HL-60 (cell line): ENCODE measurements around the gene HSD11B2.

Experiments
- DNase-seq, 2 experiments: peaks; one replicate each; pipeline ENCODE4 v3.0.0-alpha.2; 2010 to 2020; ENCODE audit warnings: low read depth in 1 of 2, low spot score in 1 of 2
- H3K27ac ChIP-seq: fragments of 250-450 bp; sonication (Bioruptor Pico); replicated peaks from 2 replicates; pipeline ENCODE4 v1.5.1; 2020; ENCODE audit warnings: mild to moderate bottlenecking, moderate library complexity
- H3K27me3 ChIP-seq: fragments of 250-450 bp; sonication (Bioruptor Pico); 2 replicates; pipeline ENCODE4 v1.5.1; 2021; ENCODE audit warnings: mild to moderate bottlenecking, moderate library complexity; ENCODE audit not compliant: insufficient read depth, poor library complexity, severe bottlenecking
- H3K4me3 ChIP-seq: replicated peaks from 2 replicates; pipeline ENCODE4 v1.5.1; 2011; ENCODE audit warnings: mild to moderate bottlenecking, control low read depth, low read length; ENCODE audit not compliant: insufficient read depth
- CTCF ChIP-seq: IDR thresholded peaks from one replicate; pipeline ENCODE4 v1.5.1; 2011; ENCODE audit warnings: low read length, control low read depth, inconsistent platforms; ENCODE audit not compliant: insufficient read depth
- GABPA ChIP-seq: IDR thresholded peaks from 2 replicates; pipeline ENCODE4 v1.6.1; 2012; ENCODE audit warnings: low read depth
- POLR2AphosphoS5 ChIP-seq: IDR thresholded peaks from 2 replicates; pipeline ENCODE4 v1.6.1; 2012; ENCODE audit warnings: low read depth
- REST ChIP-seq: IDR thresholded peaks from 2 replicates; pipeline ENCODE4 v1.6.1; 2012; ENCODE audit warnings: low read depth; ENCODE audit not compliant: insufficient replicate concordance
- SPI1 ChIP-seq: IDR thresholded peaks from 2 replicates; pipeline ENCODE4 v1.6.1; 2012; ENCODE audit warnings: low read depth, mild to moderate bottlenecking, borderline replicate concordance

HSD11B2 gene

GRCh38 chr16:67407788-67408452 lies 23.0 kb upstream of the HSD11B2 start:
- no peaks in the 10 kb centered on the region for H3K27me3 ChIP-seq
- H3K27ac ChIP-seq, result no peak overlapping the region
- no peak for DNase-seq
- TF ChIP-seq POLR2AphosphoS5, result no peak
- no peak for TF ChIP-seq SPI1
- no peak for TF ChIP-seq GABPA
- no peak for TF ChIP-seq REST
- no peak for TF ChIP-seq CTCF
- no peak overlapping the region for H3K4me3 ChIP-seq

- TF ChIP-seq POLR2AphosphoS5, result no peak
- TF ChIP-seq GABPA, result no peak
- no peak for TF ChIP-seq REST
- TF ChIP-seq SPI1, result no peak
- no peak for TF ChIP-seq CTCF
- DNase-seq, result no peak
- H3K27ac ChIP-seq, result no peak overlapping the region
Measured at GRCh38 chr16:67409631-67410030, 21.3 kb upstream of the HSD11B2 start.

DNA sequence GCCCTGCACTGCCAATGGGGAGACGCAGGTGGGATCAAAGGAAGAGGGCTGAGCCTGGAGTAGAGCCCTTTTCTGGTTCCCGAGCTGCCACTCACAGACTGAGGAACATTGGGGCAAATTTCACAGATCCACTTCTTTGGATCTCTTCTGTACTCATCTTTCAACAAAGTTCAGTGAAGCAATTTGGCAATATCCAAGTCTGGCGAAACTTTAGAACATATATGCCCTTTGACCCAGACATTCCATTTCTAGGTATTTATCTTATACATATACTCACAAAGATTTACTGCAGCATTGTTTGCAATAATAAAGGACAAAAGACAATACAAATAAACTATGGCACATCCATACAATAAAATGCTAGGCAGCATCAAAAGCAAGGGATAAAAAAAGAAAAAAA lies 19.6 kb upstream of the HSD11B2 start:
- no peak for DNase-seq
- H3K27me3 ChIP-seq, result peaks cover 5% of the 10 kb centered on the region
- TF ChIP-seq SPI1 (no peak), POLR2AphosphoS5 (no peak), REST (no peak), GABPA (no peak), CTCF (no peak)
- no peak overlapping the region for H3K4me3 ChIP-seq
- no peak overlapping the region for H3K27ac ChIP-seq

More at GRCh38 chr16:67409631-67410030, 21.3 kb upstream of the HSD11B2 start:
- Histone ChIP-seq H3K27me3 (no peaks in the 10 kb centered on the region), H3K4me3 (no peak overlapping the region)
